Stimulated activated CD4-positive, alpha-beta T cell treated with anti-CD3 and anti-CD28 coated beads, Interleukin-1b, Interleukin-23, amount 100 ng/mL, for 48 hours (primary cell): ENCODE results near the gene ZNF514.

ENCODE experiments used
- DNase-seq: peaks from one replicate; pipeline ENCODE4 v3.0.0-alpha.2; 2020

ZNF514 gene

DNA sequence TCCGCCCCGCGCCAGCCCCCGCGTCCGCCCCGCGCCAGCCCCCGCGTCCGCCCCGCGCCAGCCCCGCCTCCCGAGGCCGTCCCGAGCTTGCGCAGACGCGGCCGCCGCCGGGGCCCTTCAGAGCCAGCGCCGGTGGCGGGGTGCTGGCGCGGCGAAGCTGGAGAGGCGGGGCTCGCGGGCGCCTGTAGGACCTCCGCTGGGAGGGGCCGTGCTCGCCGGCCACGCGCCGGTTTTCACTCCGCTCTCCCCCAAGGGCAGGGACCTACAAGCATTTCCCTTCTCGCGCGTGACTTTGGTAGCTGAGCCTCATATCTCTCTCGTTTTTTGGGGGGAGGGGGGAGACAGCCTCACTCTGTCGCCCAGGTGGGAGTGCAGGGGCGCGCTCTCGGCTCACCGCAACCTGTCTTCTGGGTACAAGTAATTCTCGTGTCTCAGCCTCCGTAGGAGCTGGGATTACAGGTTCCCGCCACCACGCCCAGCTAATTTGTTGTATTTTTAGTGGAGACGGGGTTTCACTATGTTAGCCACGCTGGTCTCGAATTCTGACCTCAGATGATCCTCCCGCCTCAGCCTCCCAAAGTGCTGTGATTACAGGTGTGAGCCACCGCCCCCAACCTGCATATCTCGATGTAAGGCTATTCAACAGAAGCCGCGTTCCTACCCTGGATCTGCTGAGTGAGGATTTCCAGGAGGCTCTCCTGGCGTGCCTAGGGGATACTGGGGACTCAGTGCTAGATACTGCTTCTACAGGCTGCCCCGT lies at the start of gene ZNF514:
Gene ZNF514 (minus strand): TSS at position 159 of the 760 bp plus-strand sequence. CDS start 6,595 bp downstream, outside the sequence.
- peak; percentile 68 for DNase-seq

DNA sequence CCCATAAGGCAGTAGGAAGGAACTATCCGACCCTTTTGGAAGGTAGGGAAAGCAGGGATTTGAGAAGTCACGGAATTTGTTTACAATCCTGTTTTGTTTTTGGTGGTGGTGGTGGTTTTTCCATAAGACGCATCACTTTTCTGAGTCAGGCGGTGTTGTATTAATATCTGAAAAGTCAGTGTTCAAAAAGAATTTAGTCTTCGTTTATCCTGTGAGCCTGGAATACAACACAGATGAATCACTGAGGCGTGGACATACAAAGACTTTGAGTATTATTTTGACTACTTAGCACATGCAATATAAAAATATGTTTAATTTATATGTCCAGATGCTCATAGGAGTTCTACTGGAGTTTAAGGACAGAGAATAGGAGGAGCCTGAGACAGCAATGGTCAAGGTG lies 48.5 kb upstream of the ZNF514 start:
- DNase-seq, result no peak

DNA sequence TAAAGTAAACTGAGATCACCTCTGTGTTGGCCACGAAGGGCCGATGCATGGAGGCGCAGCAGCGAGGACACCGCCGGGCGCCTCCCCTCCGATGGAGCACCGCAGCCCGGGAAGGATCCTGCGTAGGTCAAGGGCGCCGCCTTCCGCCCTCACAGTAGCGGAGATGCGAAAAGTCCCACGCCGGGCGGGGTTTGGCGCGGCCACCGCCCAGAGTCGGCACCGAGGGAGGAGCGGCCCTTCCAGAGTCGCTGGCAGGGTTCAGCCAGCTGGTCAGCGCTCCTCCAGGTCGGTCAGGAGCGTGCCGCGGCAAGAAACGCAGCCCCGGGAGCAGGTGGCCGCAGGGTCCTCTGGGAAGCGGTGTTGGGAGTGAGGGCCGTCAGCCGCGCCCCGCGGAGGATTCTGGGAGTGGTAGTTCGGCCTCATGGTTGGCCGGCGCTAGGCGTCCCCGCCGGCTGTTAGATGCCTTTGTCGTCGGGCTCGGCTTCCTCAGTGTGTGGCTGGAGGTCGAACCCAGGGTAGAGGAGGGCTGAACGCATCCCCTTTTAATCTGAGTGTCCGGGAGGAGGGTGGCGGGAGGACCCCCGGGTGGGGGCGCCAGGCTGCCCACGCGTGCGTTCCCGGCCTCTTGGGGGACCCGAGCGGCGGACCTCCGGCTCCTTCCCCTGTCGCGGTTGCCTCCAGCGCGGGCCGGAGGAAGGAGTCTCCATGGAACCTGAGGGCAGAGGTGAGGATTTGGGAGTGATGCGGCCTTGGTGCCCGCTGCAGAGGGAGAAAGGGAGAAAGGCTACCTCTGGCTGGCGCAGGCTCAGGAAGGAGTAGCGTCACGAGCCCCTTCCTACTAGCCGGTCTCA lies 47.7 kb upstream of the ZNF514 start, which contains the start of gene ZNF892:
Gene ZNF892 (plus strand): TSS at position 411 of the 851 bp plus-strand sequence. CDS start 295 bp downstream, at position 706.
- peak; percentile 81 for DNase-seq

DNA sequence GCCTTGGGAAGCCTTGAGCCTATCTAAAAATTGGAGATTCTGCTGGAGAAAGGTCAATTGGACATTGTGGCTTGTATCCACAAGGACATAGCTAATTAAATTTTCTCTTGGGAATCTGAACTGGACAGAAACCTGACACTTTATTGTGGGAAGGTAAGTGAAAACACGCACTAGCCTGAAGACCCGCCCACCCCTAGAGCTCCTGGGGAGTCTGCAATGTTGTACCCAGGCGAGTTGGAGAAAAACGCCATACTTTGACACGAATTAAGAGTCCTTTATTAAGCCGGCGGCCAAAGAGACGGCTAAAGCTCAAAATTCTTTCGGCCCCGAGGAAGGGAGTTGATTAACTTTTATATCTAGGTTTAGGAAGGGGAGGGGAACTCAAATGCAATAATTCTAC lies 46.4 kb upstream of the ZNF514 start:
- no peak for DNase-seq

DNA sequence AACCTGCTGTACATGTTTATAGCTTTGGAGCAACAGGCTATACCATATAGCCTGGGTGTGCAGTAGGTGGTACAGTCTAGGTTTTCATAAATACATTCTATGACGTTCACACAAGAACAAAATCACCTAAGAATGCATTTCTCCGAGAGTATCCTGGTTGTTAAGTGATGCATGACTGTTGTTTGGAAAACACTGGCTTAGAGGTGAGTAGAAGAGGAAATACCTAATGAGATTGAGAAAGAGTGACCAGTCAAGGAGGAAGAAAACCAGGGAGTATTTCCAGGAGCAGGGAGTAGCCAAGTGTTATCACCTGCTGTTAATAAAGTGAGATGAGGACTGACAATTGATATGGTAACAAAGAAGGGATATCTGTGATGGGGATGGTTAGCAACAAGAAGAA lies 44.7 kb upstream of the ZNF514 start:
- DNase-seq, result no peak

DNA sequence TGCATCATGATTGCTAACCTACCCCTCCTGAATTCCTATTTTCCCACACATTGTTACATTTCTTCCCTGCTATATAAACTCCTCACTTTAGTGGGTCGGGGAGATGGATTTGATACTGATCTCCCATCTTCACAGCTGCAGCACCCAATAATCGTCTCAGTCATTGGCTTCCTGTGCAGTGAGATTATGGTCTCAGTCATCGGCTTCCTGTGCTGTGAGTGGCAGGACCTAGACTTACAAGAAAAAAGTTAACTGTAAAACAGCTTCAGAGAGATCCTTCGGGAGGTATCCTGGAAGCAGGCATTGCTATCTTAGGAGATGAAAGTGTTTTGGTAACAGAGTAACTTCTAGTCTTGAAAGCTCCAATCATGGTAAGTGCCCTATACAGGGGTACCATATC lies 44.3 kb upstream of the ZNF514 start:
- DNase-seq, result no peak

DNA sequence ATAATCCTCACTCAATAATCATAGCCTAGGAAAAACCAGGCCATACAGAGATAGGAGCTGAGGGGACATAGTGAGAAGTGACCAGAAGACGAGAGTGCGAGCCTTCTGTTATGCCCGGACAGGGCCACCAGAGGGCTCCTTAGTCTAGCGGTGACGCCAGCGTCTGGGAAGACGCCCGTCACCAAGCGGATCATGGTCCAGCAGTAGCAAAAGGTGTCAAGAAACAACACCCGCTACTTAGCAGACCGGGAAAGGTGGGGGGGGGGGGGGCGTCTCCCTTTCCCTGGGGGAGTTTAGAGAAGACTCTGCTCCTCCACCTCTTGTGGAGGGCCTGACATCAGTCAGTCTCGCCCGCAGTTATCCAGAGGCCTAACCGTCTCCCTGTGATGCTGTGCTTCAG lies 33.3 kb upstream of the ZNF514 start:
- peak; percentile 54 for DNase-seq

DNA sequence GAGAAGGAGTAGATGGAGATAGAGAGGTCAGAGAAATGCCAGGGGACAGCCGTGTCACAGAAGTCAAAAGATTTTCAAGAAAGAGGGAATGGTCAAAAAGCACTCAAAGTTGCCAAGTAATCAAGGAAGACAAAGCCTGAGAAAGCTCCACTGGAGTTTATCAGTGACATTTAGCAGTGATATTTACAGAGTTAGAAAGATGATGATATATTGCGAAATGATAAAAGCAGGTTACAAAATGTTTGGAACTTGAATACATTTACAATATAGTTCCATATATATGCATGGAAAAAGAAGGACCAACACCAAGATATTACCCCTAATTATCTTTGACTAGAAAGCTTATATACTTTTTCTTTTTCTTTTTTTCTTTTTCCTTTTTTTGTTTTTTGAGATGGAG lies 26.3 kb upstream of the ZNF514 start:
- no peak for DNase-seq

DNA sequence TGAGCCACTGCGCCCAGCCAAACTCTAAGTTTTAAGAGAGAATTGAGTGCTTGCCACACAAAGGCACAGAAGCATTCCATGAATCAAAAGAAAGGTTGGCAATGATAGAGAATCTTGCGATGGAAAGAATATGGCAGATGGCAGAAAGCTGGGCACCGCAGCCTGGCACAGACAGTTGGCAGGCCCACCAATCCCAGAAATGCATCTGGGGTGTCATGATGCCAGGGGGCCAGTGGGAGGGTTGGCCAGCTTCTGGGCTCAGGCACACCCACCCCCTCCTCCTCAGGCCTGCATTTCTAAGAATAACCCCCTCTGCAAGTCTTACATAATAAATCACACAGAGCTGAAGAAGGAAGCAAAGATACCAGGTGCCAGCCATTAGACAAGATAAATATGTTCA lies 25.5 kb upstream of the ZNF514 start:
- no peak for DNase-seq

DNA sequence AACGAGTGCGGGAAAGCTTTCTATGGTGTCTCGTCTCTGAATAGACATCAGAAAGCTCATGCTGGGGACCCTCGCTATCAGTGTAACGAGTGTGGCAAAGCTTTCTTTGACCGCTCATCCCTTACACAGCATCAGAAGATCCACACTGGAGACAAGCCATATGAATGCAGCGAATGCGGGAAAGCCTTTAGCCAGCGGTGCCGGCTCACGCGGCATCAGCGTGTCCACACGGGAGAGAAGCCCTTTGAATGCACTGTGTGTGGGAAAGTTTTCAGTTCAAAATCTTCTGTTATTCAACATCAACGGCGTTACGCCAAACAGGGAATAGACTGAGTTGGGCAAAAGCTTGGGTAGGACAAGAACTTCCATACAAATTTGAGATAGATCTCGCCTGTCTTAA lies 22.1 kb upstream of the ZNF514 start:
- no peak for DNase-seq

DNA sequence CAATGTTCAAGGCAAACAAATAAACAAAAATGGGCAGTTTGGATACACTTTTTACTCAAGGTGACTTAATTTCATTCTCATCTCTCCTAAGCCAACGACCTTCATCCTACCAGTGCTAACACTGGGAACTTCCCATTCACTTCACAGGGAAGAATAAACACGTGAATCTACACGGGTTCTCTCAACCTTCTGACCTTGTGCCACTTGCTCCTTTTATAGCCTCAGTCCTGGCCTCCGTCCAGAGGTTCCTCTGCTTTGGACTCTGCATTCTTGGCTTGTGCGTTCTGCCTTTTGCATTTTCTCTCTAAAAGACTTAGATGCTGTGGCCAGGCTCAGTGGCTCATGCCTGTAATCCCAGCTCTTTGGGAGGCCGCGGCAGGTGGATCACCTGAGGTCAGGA lies 19.8 kb upstream of the ZNF514 start:
- no peak for DNase-seq

DNA sequence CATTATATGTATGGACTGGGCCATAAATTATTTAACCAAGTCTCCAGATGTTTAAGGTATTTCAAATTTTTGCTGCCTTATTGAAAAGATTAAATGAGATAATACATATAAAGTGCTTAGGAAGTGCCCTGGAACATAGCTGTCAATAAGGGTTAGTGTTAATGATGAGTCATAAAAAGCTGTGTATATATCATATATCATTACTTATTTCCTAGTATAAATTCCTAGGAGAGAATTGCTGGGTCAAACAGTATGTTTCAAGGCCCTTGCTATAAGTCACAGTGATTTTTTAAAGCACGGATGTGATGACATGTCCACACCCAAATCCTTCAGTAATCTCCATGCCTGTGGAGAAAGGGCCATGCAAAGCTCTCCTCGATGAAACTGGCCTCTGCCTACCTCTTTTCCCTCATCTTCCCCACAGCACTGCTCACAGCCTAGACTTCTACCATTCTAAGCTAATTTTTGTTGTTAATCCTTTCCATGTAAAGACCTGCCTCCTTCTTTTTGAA lies 14.4 kb upstream of the ZNF514 start:
- no peak for DNase-seq

DNA sequence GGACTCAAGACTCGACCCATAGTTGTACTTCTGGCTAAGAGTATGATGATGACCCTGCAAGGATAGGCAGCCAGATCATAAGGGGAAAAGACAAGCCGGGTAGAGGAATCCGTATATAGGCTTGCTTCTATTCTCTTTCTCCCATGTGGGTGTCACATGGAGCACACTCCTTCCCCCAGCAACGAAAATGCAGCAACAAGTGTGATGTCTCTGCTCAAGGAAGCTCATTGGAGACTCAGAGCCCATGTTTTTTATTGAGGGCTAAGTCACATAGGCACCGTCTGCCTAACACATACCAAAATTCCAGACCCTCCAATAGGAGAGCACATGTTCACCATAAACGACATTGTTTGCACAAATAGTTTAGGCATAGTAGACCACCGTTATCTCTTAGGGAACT lies 12.3 kb upstream of the ZNF514 start:
- no peak for DNase-seq

DNA sequence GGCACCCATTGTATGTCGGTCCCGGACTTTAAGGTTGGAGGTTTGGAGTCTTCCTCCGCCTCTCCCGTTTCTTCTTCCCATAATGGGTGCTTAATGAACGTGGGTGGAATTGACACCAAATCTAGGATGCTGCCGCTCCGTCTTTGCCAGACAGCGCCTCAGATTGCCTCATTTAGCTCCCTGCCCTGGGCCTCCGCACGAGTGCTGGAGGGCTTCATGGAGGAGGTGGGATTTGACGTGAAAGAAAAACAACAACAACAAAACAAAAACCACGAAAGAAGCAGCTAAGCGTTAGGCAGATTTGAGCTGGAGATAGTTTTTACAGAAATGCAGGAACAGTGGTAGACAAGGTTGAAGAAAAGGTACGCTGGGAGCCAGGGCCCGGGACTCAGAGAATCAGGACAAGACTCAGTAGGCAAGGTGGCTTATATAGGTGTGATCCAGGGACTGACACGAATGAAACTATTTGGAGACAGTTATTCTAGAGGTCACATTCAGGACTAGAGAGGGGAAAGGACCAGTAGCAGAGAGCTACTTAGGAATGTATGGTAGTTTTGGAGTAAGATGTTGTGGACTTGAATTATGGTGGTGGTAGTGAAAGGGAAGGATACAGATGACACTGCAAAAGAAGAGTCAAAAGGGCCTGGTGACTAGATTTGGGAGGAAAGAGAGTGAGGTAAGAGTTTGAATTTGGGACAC lies 6.6 kb upstream of the ZNF514 start:
- no peak for DNase-seq

DNA sequence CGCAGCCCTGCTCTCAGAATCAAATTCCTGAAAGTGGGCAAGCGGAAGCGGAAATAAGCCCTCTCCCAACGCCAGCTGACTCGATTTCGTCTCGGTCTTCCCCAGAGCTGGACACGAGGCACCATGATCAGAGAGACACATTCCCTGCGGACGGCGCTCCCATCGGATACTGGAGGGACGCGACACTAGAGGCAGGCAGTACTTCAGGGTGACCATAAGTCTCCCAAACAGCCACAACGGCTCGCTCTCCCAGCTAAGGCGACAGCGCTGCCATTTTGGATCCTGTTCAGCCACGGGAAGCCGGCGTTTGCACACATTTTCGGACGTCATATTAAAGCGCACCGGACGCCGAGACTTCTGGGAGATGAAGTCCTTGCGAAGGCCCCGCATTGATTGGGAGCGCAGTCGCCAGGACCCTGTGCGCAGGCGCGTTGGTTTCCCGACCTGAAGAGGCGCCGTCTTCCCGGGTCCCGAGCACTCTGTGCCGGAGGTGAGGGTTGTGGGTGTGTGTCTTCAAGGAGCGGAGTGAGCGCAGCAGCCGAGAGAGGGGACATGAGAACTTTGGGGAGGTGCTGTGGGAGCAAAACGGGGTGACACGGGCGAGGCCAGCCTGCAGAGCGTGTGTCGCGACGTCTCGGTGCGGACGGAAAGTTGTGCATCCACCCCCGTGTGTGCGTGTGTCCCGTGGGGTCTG lies 5.9 kb upstream of the ZNF514 start, which contains the start of gene ZNF2:
Gene ZNF2 (plus strand): TSS at position 439 of the 694 bp plus-strand sequence. CDS start 10,418 bp downstream, outside the sequence.
- DNase-seq, result peak; percentile 97

DNA sequence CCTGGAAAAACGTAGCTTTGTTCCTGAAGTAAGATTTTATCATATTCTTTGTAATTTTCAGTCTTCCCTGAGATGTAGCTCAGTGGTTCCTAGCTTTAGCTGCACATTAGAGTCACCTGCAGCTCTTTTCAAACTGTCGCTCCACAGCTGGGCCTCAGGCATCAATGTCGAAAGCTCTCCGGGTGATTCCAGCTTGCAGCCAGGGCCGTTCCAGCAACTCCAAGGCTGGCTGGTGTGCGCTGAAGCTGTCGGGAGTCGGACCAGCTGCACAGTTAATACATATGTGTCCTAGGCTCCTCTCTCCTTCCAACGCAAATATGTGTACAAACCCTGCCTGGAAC lies 5.4 kb upstream of the ZNF514 start:
- no peak for DNase-seq

DNA sequence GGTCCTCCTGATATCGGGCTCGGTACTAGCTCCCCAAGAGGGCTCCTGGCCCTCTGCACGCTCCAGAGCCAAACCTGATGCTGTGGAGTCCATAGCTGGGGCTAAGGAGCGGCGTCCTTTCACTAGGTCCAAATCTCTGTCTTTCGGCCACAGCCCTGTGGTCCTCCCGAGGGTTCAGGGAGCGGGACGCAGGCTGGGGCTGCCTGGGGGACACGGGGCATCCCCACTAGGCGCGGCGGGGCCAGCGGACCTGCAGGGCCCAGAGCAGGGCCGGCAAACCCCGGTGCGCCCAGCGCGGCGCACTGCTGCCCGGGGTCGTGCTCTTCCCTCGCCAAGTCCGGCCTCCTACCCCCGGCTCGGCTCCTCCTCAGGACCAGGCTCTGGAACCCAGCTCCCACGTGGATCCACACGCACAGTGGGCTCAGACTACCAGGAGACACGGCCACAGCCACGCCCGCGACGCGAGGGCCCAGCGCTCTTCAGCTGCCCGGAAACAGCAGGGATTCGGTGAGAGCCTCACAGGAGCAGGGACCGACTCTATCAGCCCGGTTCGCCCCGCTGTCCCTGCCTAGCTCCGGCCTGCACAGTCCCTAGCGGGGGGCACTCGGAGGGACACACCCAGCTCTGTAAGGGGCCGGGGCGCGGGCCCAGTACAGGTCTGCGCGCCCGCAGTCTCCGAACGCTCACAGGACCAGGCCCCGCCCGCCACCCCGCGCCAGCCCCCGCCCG lies 593 bp downstream of the ZNF514 start:
- DNase-seq, result peak; percentile 11

DNA sequence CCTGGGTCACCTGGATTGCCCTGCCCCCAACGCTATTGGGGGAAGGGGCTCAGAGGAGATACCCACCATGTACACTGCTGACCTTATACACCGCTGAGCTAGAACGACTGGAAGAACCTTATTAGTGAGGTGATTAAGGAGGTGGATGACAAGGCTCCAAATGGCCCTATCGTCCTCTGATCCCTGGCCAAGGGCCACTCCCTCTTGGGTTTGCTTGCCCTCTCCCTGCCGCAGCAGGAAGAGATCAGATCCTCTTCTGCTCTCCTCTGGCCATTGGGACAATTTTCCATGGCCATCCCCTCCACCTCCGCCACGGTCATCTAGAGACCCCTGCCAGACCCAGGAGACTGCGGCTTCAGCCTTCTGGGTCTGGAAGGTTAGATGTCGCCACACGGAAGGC lies 1.2 kb downstream of the ZNF514 start:
- no peak for DNase-seq

DNA sequence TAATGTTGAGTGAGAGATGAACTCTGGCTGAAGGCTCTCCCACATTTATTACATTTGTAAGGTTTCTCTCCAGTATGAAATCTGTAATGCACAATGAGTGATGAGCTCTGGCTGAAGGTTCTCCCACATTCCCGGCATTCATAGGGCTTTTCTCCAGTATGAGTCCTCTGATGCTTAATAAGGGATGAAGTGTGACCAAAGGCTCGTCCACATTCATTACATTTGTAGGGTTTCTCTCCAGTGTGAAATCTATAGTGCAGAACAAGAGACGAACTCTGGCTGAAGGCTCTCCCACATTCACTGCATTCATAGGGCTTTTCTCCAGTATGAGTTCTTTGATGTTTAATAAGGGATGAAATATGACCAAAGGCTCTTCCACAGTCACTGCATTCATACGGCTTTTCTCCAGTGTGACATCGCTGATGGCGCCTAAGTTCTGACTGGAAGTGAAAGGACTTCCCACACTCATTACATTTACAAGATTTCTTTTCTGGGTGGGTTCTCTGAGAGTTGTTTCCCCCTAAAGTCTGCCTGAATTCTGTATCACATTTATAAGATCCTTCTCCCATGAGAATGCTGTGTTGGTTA lies 10.2 kb downstream of the ZNF514 start:
- no peak for DNase-seq

DNA sequence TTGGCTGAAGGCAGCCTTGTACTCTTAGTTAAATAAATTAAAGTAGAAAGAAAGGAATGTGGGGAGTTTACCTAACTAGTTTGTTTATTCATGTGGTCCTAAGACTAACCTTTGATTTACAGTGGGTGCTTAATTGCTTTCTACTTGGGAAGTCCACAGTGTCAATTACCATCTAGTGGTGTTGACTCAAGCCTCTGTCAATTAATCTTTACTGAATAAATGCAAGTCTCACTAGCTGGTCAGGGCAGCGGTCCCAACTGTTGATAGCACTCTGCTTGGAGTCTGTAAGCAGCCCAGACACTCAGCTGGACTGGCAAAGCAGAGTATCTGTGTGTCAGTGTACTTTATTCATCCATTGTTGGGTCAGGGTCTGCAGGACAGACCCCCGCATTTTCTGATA lies 15.8 kb downstream of the ZNF514 start:
- DNase-seq, result no peak

DNA sequence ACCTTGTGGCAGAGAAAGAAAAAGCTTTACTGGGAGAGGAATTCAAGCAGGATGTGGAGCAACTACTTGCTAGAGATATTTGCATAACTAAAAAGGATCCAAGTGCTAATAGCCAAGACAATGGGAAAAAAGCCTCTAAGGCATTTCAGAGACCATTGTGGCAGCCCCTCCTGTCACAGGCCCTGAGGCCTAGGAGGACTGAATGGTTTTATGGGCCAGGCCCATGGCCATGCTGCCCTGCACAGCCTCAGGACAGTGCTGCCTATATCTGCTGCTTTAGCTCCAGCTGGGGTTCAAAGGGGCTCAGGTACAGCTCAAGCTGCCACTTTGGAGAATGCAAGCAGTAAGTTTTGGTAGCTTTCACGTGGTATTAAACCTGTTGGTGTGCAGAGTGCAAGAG lies 20.9 kb downstream of the ZNF514 start:
- no peak for DNase-seq

DNA sequence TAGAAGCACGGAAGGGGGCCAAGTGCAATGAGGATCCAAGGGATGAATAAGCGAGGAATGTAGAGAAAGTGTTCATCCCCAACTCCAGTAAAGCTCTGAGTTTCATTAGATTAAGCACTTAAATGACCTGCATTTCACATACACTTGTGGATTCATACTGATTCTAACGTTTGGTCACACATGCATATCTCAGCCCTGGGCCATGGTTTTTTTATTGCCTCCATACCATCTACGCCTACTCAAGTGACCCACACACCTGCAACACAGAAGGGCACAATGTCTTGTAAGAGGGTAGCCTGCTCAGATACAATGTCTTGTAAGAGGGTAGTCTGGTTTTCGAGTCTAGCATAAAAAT lies 37.5 kb downstream of the ZNF514 start:
- no peak for DNase-seq
